ENCODE data around the gene NAA60.

- TF ChIP-seq CTCF (IDR thresholded peaks at IDR 0.05) (no peak), EP300 (IDR thresholded peaks at IDR 0.05) (no peak), POLR2A (IDR thresholded peaks at IDR 0.05) (no peak), POLR2AphosphoS5 (IDR thresholded peaks at IDR 0.05) (no peak)
Measured at GRCh38 chr16:3509470-3509928, 66.0 kb downstream of the NAA60 start.
